B cell (primary cell): ENCODE results near the gene NT5C3A.
"Not testable (repeated sequence)": the region's sequence is repeated elsewhere in the genome, so short reads cannot be mapped to it uniquely, and the experiment has no call there.

Experiments used
- EZH2 ChIP-seq: IDR thresholded peaks from 2 replicates; pipeline ENCODE4 v1.6.1; 2012; ENCODE audit warnings: borderline replicate concordance, low read depth, mild to moderate bottlenecking, moderate library complexity, low read length; ENCODE audit not compliant: insufficient read depth, poor library complexity, severe bottlenecking
- TF ChIP-seq, protein P1 (sequence below): fragments of 200-600 bp; IDR thresholded peaks from one replicate; pipeline ENCODE4 v1.8.0; 2022; ENCODE audit warnings: antibody characterized with exemption, mild to moderate bottlenecking

- TF ChIP-seq, protein P1, sequence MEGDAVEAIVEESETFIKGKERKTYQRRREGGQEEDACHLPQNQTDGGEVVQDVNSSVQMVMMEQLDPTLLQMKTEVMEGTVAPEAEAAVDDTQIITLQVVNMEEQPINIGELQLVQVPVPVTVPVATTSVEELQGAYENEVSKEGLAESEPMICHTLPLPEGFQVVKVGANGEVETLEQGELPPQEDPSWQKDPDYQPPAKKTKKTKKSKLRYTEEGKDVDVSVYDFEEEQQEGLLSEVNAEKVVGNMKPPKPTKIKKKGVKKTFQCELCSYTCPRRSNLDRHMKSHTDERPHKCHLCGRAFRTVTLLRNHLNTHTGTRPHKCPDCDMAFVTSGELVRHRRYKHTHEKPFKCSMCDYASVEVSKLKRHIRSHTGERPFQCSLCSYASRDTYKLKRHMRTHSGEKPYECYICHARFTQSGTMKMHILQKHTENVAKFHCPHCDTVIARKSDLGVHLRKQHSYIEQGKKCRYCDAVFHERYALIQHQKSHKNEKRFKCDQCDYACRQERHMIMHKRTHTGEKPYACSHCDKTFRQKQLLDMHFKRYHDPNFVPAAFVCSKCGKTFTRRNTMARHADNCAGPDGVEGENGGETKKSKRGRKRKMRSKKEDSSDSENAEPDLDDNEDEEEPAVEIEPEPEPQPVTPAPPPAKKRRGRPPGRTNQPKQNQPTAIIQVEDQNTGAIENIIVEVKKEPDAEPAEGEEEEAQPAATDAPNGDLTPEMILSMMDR, result not testable (repeated sequence)
- TF ChIP-seq EZH2, result not testable (repeated sequence)
Measured at GRCh38 chr7:32966489-32967267, 95.9 kb downstream of the NT5C3A start.
